Measurements from ENCODE around the gene PPP2R5D.
A peak's percentile ranks its signal among the peaks of the same experiment; 100 is the strongest.

PPP2R5D gene

DNA sequence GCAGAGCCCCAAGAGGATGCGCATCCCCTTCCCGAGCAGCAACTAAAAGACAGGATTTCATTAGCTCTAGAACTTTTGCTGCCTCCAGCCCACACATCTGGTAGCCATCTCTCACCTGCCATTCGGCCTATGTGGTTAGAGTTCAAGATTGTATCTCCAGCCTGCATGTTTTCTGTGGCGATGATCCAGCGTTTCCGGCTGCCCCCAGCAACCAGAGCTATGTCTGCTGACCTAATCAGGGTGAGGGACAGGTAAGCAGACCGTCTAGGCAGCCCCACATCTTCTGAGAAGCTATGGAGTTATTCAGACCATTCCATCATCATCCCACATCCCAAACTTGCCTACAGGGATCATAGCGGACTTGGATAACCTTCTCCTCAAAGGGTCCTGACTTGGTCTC lies 71.6 kb downstream of the PPP2R5D start:
- H2AFZ ChIP-seq (ENCODE audit: low read length): no peak overlapping the region
- H3K4me2 ChIP-seq (ENCODE audit: low read depth, low read length): no peak overlapping the region
- DNase-seq: no peak
- no peak overlapping the region for H3K27ac ChIP-seq (ENCODE audit: low read length)
- H3K36me3 ChIP-seq (replicated peaks; ENCODE audit: insufficient read depth, low read length): no peaks in the 10 kb centered on the region
- no peak overlapping the region for H3K4me3 ChIP-seq (ENCODE audit: low read length)
- no peak overlapping the region for H3K9ac ChIP-seq (ENCODE audit: low read length)
- H3F3A ChIP-seq (ENCODE audit: insufficient read depth, low read length): peaks cover 4% of the 10 kb centered on the region; the same call in 1 of the 2 replicates
- no peaks in the 10 kb centered on the region for H4K20me1 ChIP-seq (ENCODE audit: insufficient read depth, low read length)
- peaks cover 19% of the 10 kb centered on the region for H3K4me1 ChIP-seq (ENCODE audit: low read length)
- H3K79me2 ChIP-seq (ENCODE audit: low read length): peaks cover 38% of the 10 kb centered on the region
- no peaks in the 10 kb centered on the region for H3K9me2 ChIP-seq (replicated peaks; ENCODE audit: insufficient read depth, low read length)
- no peaks in the 10 kb centered on the region for H3K27me3 ChIP-seq (replicated peaks; ENCODE audit: insufficient read depth, low read length)
- TF ChIP-seq EZH2 (optimal IDR thresholded peaks at IDR 0.05; ENCODE audit: low read depth, low read length) (no peak), EZH2phosphoT487 (IDR thresholded peaks at IDR 0.05; ENCODE audit: low read length) (no peak), CTCF (IDR thresholded peaks at IDR 0.05; ENCODE audit: low read length) (no peak)
- H3K9me3 ChIP-seq (replicated peaks; ENCODE audit: insufficient read depth, low read length): no peaks in the 10 kb centered on the region

GRCh38 chr6:43058531-43058930 lies 74.2 kb downstream of the PPP2R5D start:
- Histone ChIP-seq H3K27ac (ENCODE audit: low read length) (peak overlapping the region; percentile 36; the same call in 1 of the 2 replicates), H3K9me3 (replicated peaks; ENCODE audit: insufficient read depth, low read length) (no peaks in the 10 kb centered on the region), H3F3A (ENCODE audit: insufficient read depth, low read length) (peaks cover 4% of the 10 kb centered on the region; the same call in 1 of the 2 replicates), H3K79me2 (ENCODE audit: low read length) (peaks cover 22% of the 10 kb centered on the region), H3K4me1 (ENCODE audit: low read length) (peaks cover 11% of the 10 kb centered on the region), H3K36me3 (replicated peaks; ENCODE audit: insufficient read depth, low read length) (no peaks in the 10 kb centered on the region), H3K4me2 (ENCODE audit: low read depth, low read length) (peak overlapping the region; percentile 77), H2AFZ (ENCODE audit: low read length) (no peak overlapping the region), H3K9me2 (replicated peaks; ENCODE audit: insufficient read depth, low read length) (no peaks in the 10 kb centered on the region), H3K27me3 (replicated peaks; ENCODE audit: insufficient read depth, low read length) (no peaks in the 10 kb centered on the region), H3K9ac (ENCODE audit: low read length) (peak overlapping the region; percentile 83), H4K20me1 (ENCODE audit: insufficient read depth, low read length) (no peaks in the 10 kb centered on the region), H3K4me3 (ENCODE audit: low read length) (peak overlapping the region; percentile 74)
- TF ChIP-seq EZH2 (optimal IDR thresholded peaks at IDR 0.05; ENCODE audit: low read depth, low read length) (no peak), CTCF (IDR thresholded peaks at IDR 0.05; ENCODE audit: low read length) (no peak), EZH2phosphoT487 (IDR thresholded peaks at IDR 0.05; ENCODE audit: low read length) (no peak)
- DNase-seq: no peak

DNA sequence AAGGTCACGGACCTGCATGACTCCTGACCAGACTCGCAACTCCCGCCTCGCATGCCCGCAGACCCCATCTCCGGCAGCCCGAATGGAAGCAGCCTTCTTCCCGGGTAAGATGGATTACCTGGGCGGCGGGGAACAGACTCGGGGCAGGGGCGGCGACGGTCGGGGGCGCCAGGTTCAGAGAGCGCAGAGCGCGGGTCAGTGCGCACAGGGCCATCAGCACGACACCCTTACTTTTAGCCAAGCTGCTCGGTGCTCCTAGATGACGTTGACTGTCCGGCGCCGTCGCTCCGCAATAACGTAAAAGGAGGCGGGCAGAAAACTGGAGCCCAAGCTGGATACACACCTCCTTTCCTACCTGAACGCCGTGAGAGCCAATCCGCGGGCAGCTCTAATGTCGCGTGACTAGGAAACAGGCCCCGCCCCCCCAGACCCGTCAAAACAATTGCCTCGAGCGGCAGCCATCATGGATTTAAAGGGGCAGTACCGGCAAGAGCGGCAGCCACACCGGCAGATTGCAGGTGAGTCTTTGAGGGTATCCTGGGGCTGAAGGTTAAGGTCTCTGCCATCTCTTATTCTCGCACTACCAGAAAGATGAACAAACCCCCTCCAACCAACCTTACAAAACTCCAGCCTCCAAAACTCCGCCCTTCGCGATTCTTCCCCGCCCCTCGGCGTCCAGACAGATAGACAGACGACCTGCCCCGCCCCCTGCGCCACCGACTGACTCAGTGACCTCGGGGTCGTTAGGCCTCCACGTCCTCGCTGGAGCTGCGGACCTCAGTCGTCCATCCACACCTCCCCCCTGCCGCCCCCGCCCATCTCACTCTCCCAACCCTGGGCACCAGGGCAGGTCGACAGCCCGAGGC lies 75.0 kb downstream of the PPP2R5D start, which contains the start of the genes KLC4 and MRPL2:
TSS of gene KLC4 (plus strand) at position 464 of the 866 bp plus-strand sequence. CDS start 1,705 bp downstream, outside the sequence.
TSS of gene MRPL2 (minus strand) at position 267 of the 866 bp plus-strand sequence. CDS start at position 214, 53 bp downstream.
- Histone ChIP-seq H3F3A (ENCODE audit: insufficient read depth, low read length) (no peaks in the 10 kb centered on the region; the same call in 1 of the 2 replicates), H3K4me3 (ENCODE audit: low read length) (peak within 1 kb of the TSS; percentile 74), H3K79me2 (ENCODE audit: low read length) (peaks cover 22% of the 10 kb centered on the region), H3K27me3 (replicated peaks; ENCODE audit: insufficient read depth, low read length) (no peaks in the 10 kb centered on the region), H3K27ac (ENCODE audit: low read length) (peak within 1 kb of the TSS; percentile 51; the same call in 1 of the 2 replicates), H4K20me1 (ENCODE audit: insufficient read depth, low read length) (no peaks in the 10 kb centered on the region), H3K36me3 (replicated peaks; ENCODE audit: insufficient read depth, low read length) (no peaks in the 10 kb centered on the region), H3K9me2 (replicated peaks; ENCODE audit: insufficient read depth, low read length) (no peaks in the 10 kb centered on the region), H3K9ac (ENCODE audit: low read length) (peak within 1 kb of the TSS; percentile 83), H3K9me3 (replicated peaks; ENCODE audit: insufficient read depth, low read length) (no peaks in the 10 kb centered on the region), H2AFZ (ENCODE audit: low read length) (peak within 1 kb of the TSS; percentile 95), H3K4me2 (ENCODE audit: low read depth, low read length) (peak within 1 kb of the TSS; percentile 85), H3K4me1 (ENCODE audit: low read length) (peaks cover 9% of the 10 kb centered on the region)
- TF ChIP-seq EZH2phosphoT487 (IDR thresholded peaks at IDR 0.05; ENCODE audit: low read length) (no peak), CTCF (IDR thresholded peaks at IDR 0.05; ENCODE audit: low read length) (no peak), EZH2 (optimal IDR thresholded peaks at IDR 0.05; ENCODE audit: low read depth, low read length) (no peak)
- peak; percentile 98 for DNase-seq

Data from MM.1S (cell line).